ENCODE data around the gene ING5.
"Not testable (repeated sequence)": the region's sequence is repeated elsewhere in the genome, so short reads cannot be mapped to it uniquely, and the experiment has no call there.

Gene ING5

GRCh38 chr2:241728627-241729026 is 26.8 kb downstream of the ING5 start:
- H3K4me2 ChIP-seq (ENCODE audit: low read length): no peak overlapping the region
- H3K79me2 ChIP-seq: no peaks in the 10 kb centered on the region
- no peak overlapping the region for H3K27ac ChIP-seq
- H3K36me3 ChIP-seq (ENCODE audit: control insufficient read depth, insufficient read depth, low read length): no peaks in the 10 kb centered on the region
- H3K4me1 ChIP-seq: no peaks in the 10 kb centered on the region
- no peaks in the 10 kb centered on the region for H3K27me3 ChIP-seq (ENCODE audit: control insufficient read depth, insufficient read depth, low read length)
- no peak for TF ChIP-seq CTCF (IDR thresholded peaks at IDR 0.05)
- no peaks in the 10 kb centered on the region for H3K9me3 ChIP-seq (ENCODE audit: control insufficient read depth, low read length)
- no peak overlapping the region for H3K4me3 ChIP-seq (ENCODE audit: low read depth, low read length)
- H3K9ac ChIP-seq: no peak overlapping the region
- no peak overlapping the region for H2AFZ ChIP-seq

GRCh38 chr2:241729868-241730267 is 28.0 kb downstream of the ING5 start:
- no peak for TF ChIP-seq CTCF (IDR thresholded peaks at IDR 0.05)
- H3K4me3 ChIP-seq (ENCODE audit: low read depth, low read length): no peak overlapping the region

GRCh38 chr2:241730671-241731293 is 28.9 kb downstream of the ING5 start:
- Histone ChIP-seq H3K4me3 (ENCODE audit: low read depth, low read length) (no peak overlapping the region), H3K9ac (no peak overlapping the region), H3K4me2 (ENCODE audit: low read length) (no peak overlapping the region), H3K36me3 (ENCODE audit: control insufficient read depth, insufficient read depth, low read length) (no peaks in the 10 kb centered on the region), H3K27me3 (ENCODE audit: control insufficient read depth, insufficient read depth, low read length) (no peaks in the 10 kb centered on the region), H3K9me3 (ENCODE audit: control insufficient read depth, low read length) (no peaks in the 10 kb centered on the region), H3K4me1 (no peaks in the 10 kb centered on the region), H3K27ac (no peak overlapping the region), H3K79me2 (no peaks in the 10 kb centered on the region), H2AFZ (no peak overlapping the region)
- TF ChIP-seq CTCF (IDR thresholded peaks at IDR 0.05): no peak

More at GRCh38 chr2:241729868-241730267, 28.0 kb downstream of the ING5 start:
- Histone ChIP-seq H3K9me3 (ENCODE audit: control insufficient read depth, low read length) (no peaks in the 10 kb centered on the region), H3K27me3 (ENCODE audit: control insufficient read depth, insufficient read depth, low read length) (no peaks in the 10 kb centered on the region), H3K27ac (no peak overlapping the region), H3K9ac (no peak overlapping the region), H3K4me1 (no peaks in the 10 kb centered on the region), H2AFZ (no peak overlapping the region), H3K79me2 (no peaks in the 10 kb centered on the region), H3K36me3 (ENCODE audit: control insufficient read depth, insufficient read depth, low read length) (no peaks in the 10 kb centered on the region), H3K4me2 (ENCODE audit: low read length) (no peak overlapping the region)

- H2AFZ ChIP-seq: peak overlapping the region; percentile 53
- H3K4me2 ChIP-seq (ENCODE audit: low read length); H3K4me3 ChIP-seq (ENCODE audit: low read depth, low read length); H3K9me3 ChIP-seq (ENCODE audit: control insufficient read depth, low read length); H3K9ac ChIP-seq; H3K27ac ChIP-seq; H3K36me3 ChIP-seq (ENCODE audit: control insufficient read depth, insufficient read depth, low read length); H3K27me3 ChIP-seq (ENCODE audit: control insufficient read depth, insufficient read depth, low read length); H3K79me2 ChIP-seq; H3K4me1 ChIP-seq: not testable (repeated sequence)
- TF ChIP-seq CTCF (IDR thresholded peaks at IDR 0.05): peak; percentile 67
Observed at GRCh38 chr2:241732513-241733186, 30.8 kb downstream of the ING5 start.

Measured in parathyroid adenoma (tissue), 2 donors.